A673 (cell line): Measurements from ENCODE around the gene LYRM4. TPM values are rescaled to one million over a fixed set of nuclear protein-coding genes. Genes with fewer than 3 reads are reported as not detected.

ENCODE experiments used
- BruUV-seq: library from RNA; stranded (reverse); fragments of 400-500 nt; replicated peaks from 2 replicates; lab custom pipeline; 2021; lab: Mats Ljungman, UMichigan
- CTCF ChIA-PET: fragments of 300-600 bp; sonication (Branson Sonifier 250); formaldehyde crosslinking; loops from one replicate; lab custom pipeline; 2022; ENCODE audit warnings: antibody characterized with exemption; lab: Charles Lee
- POLR2A ChIA-PET: fragments of 300-600 bp; sonication (Branson Sonifier 250); formaldehyde crosslinking; loops from one replicate; lab custom pipeline; 2022; ENCODE audit warnings: antibody characterized with exemption; ENCODE audit not compliant: low non-redundant PET; lab: Charles Lee
- DNase-seq: peaks from one replicate; pipeline ENCODE4 v3.0.0-alpha.2; 2015; ENCODE audit warnings: low spot score
- H3K27ac ChIP-seq: fragments of 200-600 bp; sonication (generic); 2 replicates; pipeline ENCODE4 v1.5.1; 2016; ENCODE audit warnings: mixed run types, low read depth, mild to moderate bottlenecking, mixed read lengths, antibody characterized with exemption, low read length; ENCODE audit not compliant: poor library complexity, severe bottlenecking
- H3K27me3 ChIP-seq: fragments of 200-600 bp; sonication (generic); replicated peaks from 2 replicates; pipeline ENCODE4 v1.6.1; 2017; ENCODE audit warnings: mixed run types, low read depth, mild to moderate bottlenecking, mixed read lengths, antibody characterized with exemption, low read length; ENCODE audit not compliant: insufficient read depth, poor library complexity
- H3K36me3 ChIP-seq: fragments of 200-600 bp; sonication (generic); 2 replicates; pipeline ENCODE4 v1.6.1; 2016; ENCODE audit warnings: mixed run types, mild to moderate bottlenecking, mixed read lengths, antibody characterized with exemption, low read length; ENCODE audit not compliant: insufficient read depth, poor library complexity, severe bottlenecking
- H3K4me1 ChIP-seq: fragments of 200-600 bp; sonication (generic); 2 replicates; pipeline ENCODE4 v1.6.1; 2017; ENCODE audit warnings: mixed run types, mild to moderate bottlenecking, mixed read lengths, antibody characterized with exemption, low read length; ENCODE audit not compliant: insufficient read depth, poor library complexity, severe bottlenecking
- H3K4me3 ChIP-seq: fragments of 200-600 bp; sonication (generic); 2 replicates; pipeline ENCODE4 v1.5.1; 2016; ENCODE audit warnings: low read depth, mixed run types, mild to moderate bottlenecking, mixed read lengths, low read length; ENCODE audit not compliant: poor library complexity, severe bottlenecking
- H3K9me3 ChIP-seq: fragments of 200-600 bp; sonication (generic); 2 replicates; pipeline ENCODE4 v1.6.1; 2016; ENCODE audit warnings: mixed run types, low read depth, mild to moderate bottlenecking, mixed read lengths, antibody characterized with exemption, low read length; ENCODE audit not compliant: poor library complexity, severe bottlenecking
- CTCF ChIP-seq: fragments of 300-800, 200-600 bp; sonication (generic); conservative IDR thresholded peaks from 2 replicates; pipeline ENCODE4 v1.5.1; 2017; ENCODE audit warnings: low read depth, mild to moderate bottlenecking, antibody characterized with exemption, low read length, moderate library complexity, mixed read lengths
- EZH2 ChIP-seq: fragments of 200-600 bp; sonication (generic); IDR thresholded peaks from 2 replicates; pipeline ENCODE4 v1.6.1; 2017; ENCODE audit warnings: borderline replicate concordance, low read depth, mild to moderate bottlenecking, mixed read lengths, antibody characterized with exemption, low read length; ENCODE audit not compliant: poor library complexity, severe bottlenecking
- intact Hi-C: fragments of 100-400 bp; cut with micrococcal nuclease; formaldehyde crosslinking; loops from one replicate; pipeline ENCODE4 v1.10.0; 2022; ENCODE audit not compliant: unreplicated experiment
- total RNA-seq: library from RNA; stranded (reverse); gene quantifications from 2 replicates; pipeline ENCODE4 v1.2.3, GENCODE V29; 2021

Gene LYRM4
- total RNA-seq, 1 experiment from 2014 or later: 53.6 TPM

- ChIA-PET POLR2A (interaction anchor here (0.8 kb wide), 1 partner anchor 1860 kb away, joined by 3 read pairs; no protein-coding TSS in a partner anchor), CTCF (no interaction called here)
- H3K9me3 ChIP-seq: no peaks in the 10 kb centered on the region
- no TSS peak for BruUV-seq
- H3K4me3 ChIP-seq: no peak overlapping the region
- no peak for TF ChIP-seq EZH2
- no peak for DNase-seq
- no peaks in the 10 kb centered on the region for H3K36me3 ChIP-seq
- no peaks in the 10 kb centered on the region for H3K27me3 ChIP-seq
- H3K27ac ChIP-seq: no peak overlapping the region
- intact Hi-C loops: no loop called here
- H3K4me1 ChIP-seq: peaks cover 19% of the 10 kb centered on the region
Observed at GRCh38 chr6:5201271-5201670, 59.5 kb downstream of the LYRM4 start.

GRCh38 chr6:5199702-5200101, 61.0 kb downstream of the LYRM4 start:
- BruUV-seq: no TSS peak
- POLR2A ChIA-PET: no interaction called here
- Histone ChIP-seq H3K4me1 (peaks cover 3% of the 10 kb centered on the region), H3K4me3 (no peak overlapping the region), H3K27me3 (no peaks in the 10 kb centered on the region), H3K27ac (no peak overlapping the region), H3K36me3 (no peaks in the 10 kb centered on the region), H3K9me3 (no peaks in the 10 kb centered on the region)
- DNase-seq: no peak
- TF ChIP-seq EZH2 (no peak), CTCF (no peak)
- intact Hi-C loops: no loop called here
- CTCF ChIA-PET: no interaction called here

- H3K36me3 ChIP-seq: no peaks in the 10 kb centered on the region
- intact Hi-C loops: no loop called here
- no TSS peak for BruUV-seq
- no peak overlapping the region for H3K4me3 ChIP-seq
- no peaks in the 10 kb centered on the region for H3K4me1 ChIP-seq
- H3K27me3 ChIP-seq: no peaks in the 10 kb centered on the region
- no peak overlapping the region for H3K27ac ChIP-seq
- no peak for DNase-seq
- H3K9me3 ChIP-seq: no peaks in the 10 kb centered on the region
- TF ChIP-seq CTCF (no peak), EZH2 (no peak)
- ChIA-PET POLR2A (no interaction called here), CTCF (no interaction called here)
Observed at GRCh38 chr6:5199283-5199682, 61.5 kb downstream of the LYRM4 start.

- H3K9me3 ChIP-seq: no peaks in the 10 kb centered on the region
- BruUV-seq: no TSS peak
- no peaks in the 10 kb centered on the region for H3K4me1 ChIP-seq
- no peak overlapping the region for H3K27ac ChIP-seq
- no peaks in the 10 kb centered on the region for H3K27me3 ChIP-seq
- intact Hi-C loops: no loop called here
- H3K4me3 ChIP-seq: no peak overlapping the region
- DNase-seq: no peak
- no peaks in the 10 kb centered on the region for H3K36me3 ChIP-seq
- ChIA-PET CTCF (no interaction called here), POLR2A (no interaction called here)
- TF ChIP-seq EZH2 (no peak), CTCF (no peak)
Observed at GRCh38 chr6:5197084-5197483, 63.7 kb downstream of the LYRM4 start.
